Omental fat pad (tissue), 4 donors: Measurements from ENCODE around the gene NUP107. TPM values are rescaled to one million over a fixed set of nuclear protein-coding genes. Genes with fewer than 3 reads are reported as not detected.

Experiments used
- ATAC-seq: fragments of 150-250 bp; one replicate; pipeline ENCODE4 v1.9.1; 2016; ENCODE audit warnings: mild to moderate bottlenecking, moderate library complexity; ENCODE audit not compliant: low FRiP score
- DNase-seq: peaks from one replicate; pipeline ENCODE4 v3.0.0-alpha.2; 2019; ENCODE audit warnings: low spot score
- total RNA-seq, 4 donors: library from RNA; depleted of rRNA; stranded (reverse); fragments of >200 nt; gene quantifications; one replicate each; pipeline ENCODE4 v1.1.0, GENCODE V29; 2016
- TF ChIP-seq, protein P1 (sequence below), 3 donors: fragments of 450-650 bp; IDR thresholded peaks; one replicate each; pipeline ENCODE4 v1.5.1; 2016 to 2017; ENCODE audit warnings: antibody characterized with exemption in 3 of 3, mild to moderate bottlenecking in 3 of 3, moderate library complexity in 2 of 3

Gene NUP107
- total RNA-seq, 4 donors from 2014 or later = 27.1 to 48.9 (median 29.8) TPM

DNA sequence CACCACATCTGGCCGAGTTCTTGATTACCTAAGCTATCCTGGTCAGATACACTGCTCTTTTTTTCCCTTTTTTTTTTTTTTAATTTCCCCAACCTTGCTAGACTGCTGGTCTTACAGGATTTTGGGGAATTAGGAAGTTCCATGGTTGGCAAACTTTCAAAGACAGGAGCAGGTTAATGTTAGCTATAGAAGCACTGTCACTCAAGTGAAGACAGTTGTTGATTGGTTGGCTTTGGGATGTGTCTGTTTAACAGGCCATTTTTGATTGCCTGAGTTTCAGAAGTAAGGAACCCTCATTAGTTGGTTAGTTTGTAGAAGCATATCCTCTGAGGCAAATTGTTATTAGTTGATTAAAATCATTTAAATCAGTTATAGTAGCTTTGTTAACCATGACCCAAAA lies 39.3 kb upstream of the NUP107 start:
- DNase-seq (no peak), ATAC-seq (no peak)
- TF ChIP-seq, protein P1, sequence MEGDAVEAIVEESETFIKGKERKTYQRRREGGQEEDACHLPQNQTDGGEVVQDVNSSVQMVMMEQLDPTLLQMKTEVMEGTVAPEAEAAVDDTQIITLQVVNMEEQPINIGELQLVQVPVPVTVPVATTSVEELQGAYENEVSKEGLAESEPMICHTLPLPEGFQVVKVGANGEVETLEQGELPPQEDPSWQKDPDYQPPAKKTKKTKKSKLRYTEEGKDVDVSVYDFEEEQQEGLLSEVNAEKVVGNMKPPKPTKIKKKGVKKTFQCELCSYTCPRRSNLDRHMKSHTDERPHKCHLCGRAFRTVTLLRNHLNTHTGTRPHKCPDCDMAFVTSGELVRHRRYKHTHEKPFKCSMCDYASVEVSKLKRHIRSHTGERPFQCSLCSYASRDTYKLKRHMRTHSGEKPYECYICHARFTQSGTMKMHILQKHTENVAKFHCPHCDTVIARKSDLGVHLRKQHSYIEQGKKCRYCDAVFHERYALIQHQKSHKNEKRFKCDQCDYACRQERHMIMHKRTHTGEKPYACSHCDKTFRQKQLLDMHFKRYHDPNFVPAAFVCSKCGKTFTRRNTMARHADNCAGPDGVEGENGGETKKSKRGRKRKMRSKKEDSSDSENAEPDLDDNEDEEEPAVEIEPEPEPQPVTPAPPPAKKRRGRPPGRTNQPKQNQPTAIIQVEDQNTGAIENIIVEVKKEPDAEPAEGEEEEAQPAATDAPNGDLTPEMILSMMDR (IDR thresholded peaks at IDR 0.05) = no peak

DNA sequence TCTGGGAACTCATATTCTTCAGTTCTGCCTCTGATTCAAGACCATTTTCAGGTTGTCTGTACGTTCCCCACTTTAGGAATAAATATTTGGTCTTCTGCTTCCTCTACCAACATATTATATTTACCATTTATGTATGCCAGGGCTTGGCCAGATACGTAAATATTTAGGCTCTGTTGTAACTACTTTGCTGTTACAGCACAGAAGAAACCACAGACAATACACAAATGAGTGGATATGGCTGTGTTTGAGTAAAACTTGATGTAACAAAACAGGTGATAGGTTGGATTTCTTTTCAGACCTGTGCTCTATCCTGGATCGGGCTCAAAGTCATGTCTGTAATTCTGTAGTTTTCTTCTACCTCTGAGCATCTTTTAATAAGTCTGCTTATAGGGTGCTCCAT lies 38.6 kb upstream of the NUP107 start:
- TF ChIP-seq, protein P1 (IDR thresholded peaks at IDR 0.05) = no peak
- ATAC-seq (no peak), DNase-seq (no peak)

DNA sequence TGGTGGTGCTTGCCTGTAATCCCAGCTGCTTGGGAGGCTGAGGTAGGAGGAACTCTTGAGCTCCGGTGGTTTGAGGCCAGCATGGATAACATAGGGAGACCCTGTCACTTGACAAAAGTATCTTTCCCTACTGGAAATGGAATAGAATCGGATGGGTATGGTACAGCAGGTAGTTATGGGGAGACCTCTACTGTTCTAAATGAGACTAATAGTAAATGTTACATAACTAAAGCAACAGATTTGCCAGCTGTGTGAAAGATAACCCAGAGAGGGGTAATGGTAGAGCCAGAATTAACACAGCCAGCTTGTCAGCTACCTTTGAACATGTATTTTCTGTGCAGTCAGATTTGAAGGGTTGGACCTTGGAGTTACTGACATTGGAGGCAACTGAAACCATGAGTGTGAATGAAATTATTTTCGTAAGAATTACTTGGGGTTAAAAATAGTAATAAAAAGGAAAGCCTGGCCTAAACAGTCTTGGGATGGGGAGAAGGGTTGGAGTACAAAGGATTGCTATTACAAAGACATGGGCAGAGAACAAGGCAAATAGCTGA lies 21.7 kb upstream of the NUP107 start:
- TF ChIP-seq, protein P1 (IDR thresholded peaks at IDR 0.05) = no peak
- no peak for ATAC-seq
- DNase-seq = no peak

DNA sequence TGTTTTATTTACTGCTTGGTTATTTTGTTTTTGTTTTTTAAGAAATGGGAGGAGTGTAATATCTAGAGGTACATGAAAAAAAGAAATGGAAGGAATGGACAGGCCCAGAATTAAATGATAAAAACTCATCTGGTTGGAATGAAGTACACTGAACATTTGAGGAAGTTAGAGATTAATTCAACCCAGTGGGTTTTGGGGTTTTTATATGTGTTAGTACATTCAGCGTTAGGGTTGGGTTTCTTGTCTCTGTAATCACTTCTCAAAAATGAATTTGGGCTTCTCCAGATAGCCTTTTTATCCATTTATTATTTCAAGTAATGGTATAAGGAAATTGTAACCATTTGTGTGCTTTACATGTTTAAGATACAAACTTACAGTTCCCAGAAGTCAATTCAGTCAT lies 19.5 kb upstream of the NUP107 start:
- DNase-seq = no peak
- ATAC-seq = no peak
- TF ChIP-seq, protein P1 (IDR thresholded peaks at IDR 0.05) = no peak

DNA sequence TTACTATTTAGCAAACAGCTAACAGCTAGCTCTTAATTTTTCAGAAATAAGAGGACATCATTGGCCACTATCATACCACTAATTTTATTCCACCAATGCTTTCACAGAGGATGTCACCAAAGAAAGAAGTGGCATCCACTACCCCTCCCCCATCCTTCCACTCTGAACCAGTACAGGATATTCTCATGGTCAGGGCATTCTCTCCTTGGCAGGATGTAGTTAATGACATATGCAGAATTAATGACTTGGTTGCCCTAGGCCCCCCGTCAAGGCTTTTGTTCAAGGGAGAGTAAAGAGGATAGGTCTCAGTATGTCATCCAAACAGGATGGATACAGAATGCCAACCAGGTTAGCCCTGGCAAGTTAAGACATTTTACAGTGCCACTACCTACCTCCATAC lies 18.9 kb upstream of the NUP107 start:
- DNase-seq (no peak), ATAC-seq (no peak)
- TF ChIP-seq, protein P1 (IDR thresholded peaks at IDR 0.05) = no peak

DNA sequence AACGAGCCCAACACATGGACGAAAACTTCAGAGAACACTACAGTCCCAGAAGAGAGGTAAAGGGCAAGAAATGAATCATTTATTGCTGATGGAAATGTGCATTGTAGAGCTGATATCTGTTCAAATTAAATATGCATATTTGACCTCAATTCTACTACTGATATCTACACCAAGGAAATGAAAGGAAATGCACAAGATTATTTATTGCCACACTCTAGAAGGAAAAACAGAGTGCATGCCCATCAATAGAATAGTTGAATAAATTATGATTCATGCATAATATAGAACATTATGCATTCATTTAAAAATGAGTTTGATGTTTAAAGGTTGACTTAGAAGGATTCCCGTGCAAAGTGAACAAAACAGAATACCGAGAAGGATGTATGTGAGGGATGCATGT lies 15.6 kb upstream of the NUP107 start:
- TF ChIP-seq, protein P1 (IDR thresholded peaks at IDR 0.05) = no peak
- DNase-seq = no peak
- no peak for ATAC-seq

DNA sequence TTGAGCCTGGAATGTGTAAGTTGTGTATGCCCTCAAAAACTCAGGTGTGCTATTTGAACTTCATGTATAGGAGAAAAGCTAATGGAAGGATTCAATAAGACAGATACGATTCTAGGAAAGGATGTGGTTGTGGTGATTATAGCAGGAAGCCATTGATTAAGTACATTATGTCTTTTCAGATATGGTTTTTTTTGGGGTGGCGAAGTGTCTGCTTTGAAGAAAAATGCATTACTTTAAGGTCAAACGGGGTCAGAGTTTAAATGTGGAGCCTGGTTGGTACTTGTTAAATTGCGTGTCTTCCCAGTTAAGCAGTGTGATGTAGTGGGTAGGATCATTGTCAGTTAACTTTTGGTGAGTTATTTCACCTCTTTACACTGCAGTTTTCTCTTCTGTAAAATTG lies 13.0 kb upstream of the NUP107 start:
- ATAC-seq = no peak
- TF ChIP-seq, protein P1 (IDR thresholded peaks at IDR 0.05) = no peak
- no peak for DNase-seq
